Eye (tissue), 1 donor: ENCODE data around the gene ZNG1E.
"Not testable (repeated sequence)": the region's sequence is repeated elsewhere in the genome, so short reads cannot be mapped to it uniquely, and the experiment has no call there.

ENCODE experiments used
- DNase-seq: peaks from one replicate; pipeline ENCODE4 v3.0.0-alpha.2; 2015

The ZNG1E gene

DNA sequence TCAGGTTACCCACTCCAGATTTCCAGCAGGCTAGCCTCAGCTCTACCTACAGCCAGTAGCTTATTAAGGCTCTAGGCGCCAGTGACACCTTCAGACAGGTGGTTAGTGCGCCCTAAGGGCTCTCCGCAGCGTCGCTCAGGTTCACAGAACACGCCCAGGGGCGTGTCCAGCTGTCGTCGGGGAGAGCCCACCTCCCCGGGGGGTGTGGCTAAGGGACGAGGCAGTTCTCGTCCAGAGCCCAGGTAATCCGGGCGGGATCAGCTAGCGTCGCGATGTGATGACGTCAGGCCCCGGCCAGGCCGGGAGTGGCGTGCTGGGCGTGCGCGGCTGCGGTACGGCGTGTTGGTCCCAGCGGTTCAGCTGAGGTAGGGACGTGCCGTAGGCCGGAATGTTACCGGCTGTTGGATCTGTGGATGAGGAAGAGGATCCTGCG is at the start of gene ZNG1E:
TSS of gene ZNG1E (plus strand) at position 340 of the 433 bp plus-strand sequence. CDS start at position 389, 49 bp downstream.
- DNase-seq = peak; percentile 57

DNA sequence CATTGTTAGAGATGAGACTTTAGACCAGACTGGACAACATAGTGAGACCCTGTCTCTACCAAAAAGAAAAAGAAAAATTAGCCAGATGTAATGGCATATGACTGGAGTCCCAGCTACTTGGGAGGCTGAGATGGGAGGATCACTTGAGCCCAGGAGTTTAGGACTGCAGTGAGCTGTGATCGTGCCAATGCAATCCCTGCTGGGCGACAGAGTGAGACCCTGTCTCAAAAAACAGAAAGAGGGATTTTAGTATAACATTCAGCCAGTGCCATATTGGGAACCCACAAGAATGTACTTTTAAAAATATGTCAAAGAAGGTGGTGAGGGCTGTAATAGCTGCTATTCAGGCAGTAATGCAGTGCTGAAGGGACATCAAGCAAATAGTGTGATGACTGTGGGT is 2.1 kb upstream of the ZNG1E start:
- not testable (repeated sequence) for DNase-seq

DNA sequence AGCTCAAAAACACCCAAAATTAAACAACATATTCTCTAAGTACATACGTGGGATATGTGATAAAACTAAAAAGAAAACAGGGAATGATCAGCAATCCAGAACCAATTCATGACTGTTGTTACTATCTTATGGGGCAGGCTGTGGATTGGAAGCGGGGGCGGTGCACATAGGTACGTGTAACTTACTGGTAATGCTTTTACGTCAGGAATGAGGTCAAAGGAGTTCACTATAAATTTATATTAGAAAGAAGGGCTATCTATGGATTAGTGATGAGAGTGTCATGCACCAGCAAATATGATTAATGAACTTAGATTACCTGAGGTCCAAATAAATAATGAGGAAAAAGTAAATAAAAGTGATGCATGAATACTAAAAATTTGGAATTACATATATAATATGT is 710 bp upstream of the ZNG1E start:
- DNase-seq = peak; percentile 1

DNA sequence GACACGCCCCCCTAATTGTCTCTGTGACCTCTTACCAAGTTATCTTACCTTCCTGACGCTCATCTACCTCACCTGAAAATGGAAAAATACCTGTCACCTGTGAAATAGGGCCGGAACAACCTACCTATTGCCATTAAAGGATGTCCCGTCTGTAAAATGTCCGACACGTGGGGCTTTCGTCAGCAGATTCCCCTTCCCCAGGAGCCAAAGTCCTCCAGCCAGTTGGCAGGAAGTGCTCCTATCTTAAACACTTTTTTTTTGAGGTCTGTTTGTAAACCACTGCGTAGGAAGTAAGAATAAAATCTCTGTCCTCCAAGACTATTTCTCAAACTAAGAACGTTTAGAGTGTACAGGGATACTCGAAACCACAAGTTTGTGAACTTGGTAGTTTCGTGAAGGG is 661 bp downstream of the ZNG1E start:
- DNase-seq = not testable (repeated sequence)

GRCh38 chr9:65678533-65678932 is 2.8 kb downstream of the ZNG1E start:
- DNase-seq = peak; percentile 3

GRCh38 chr9:65703550-65703949 is 27.8 kb downstream of the ZNG1E start:
- DNase-seq = not testable (repeated sequence)

DNA sequence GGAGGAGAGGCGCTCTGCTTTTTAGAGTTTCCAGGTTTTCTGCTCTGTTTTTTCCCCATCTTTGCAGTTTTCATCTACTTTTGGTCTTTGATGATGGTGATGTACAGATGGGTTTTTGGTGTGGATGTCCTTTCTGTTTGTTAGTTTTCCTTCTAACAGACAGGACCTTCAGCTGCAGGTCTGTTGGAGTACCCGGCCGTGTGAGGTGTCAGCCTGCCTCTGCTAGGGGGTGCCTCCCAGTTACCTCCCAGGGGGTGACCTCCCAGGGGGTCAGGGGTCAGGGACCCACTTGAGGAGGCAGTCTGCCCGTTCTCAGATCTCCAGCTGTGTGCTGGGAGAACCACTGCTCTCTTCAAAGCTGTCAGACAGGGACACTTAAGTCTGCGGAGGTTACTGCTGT is 38.7 kb downstream of the ZNG1E start:
- DNase-seq = not testable (repeated sequence)

- DNase-seq = not testable (repeated sequence)
These were observed 61.4 kb downstream of the ZNG1E start, which contains the start of gene FOXD4L4 for GRCh38 chr9:65737096-65737564. TSS of gene FOXD4L4 (plus strand) at chr9:65737146. CDS start at chr9:65737146, 0 bp downstream.

- DNase-seq = not testable (repeated sequence)
These were observed 62.4 kb downstream of the ZNG1E start for GRCh38 chr9:65738133-65738532.
